Fibroblast of lung (primary cell): ENCODE results near the gene SGCD. TPM values are rescaled to one million over a fixed set of nuclear protein-coding genes. Genes with fewer than 3 reads are reported as not detected.

Experiments used
- DNase-seq, 2 donors: peaks; one replicate each; pipeline versions ENCODE4 v3.0.0 to v3.0.0-alpha.2; 2010; ENCODE audit warnings: low read depth in 2 of 2
- H2AFZ ChIP-seq: 2 replicates; pipeline ENCODE4 v1.5.1; 2012; ENCODE audit warnings: low read length, control low read depth, inconsistent platforms
- H3K27ac ChIP-seq: 2 replicates; pipeline ENCODE4 v1.5.1; 2011; ENCODE audit warnings: low read length, control low read depth; ENCODE audit not compliant: insufficient read depth
- H3K27me3 ChIP-seq: 2 replicates; pipeline ENCODE4 v1.5.1; 2011; ENCODE audit warnings: mild to moderate bottlenecking, low read length; ENCODE audit not compliant: control insufficient read depth, insufficient read depth
- H3K36me3 ChIP-seq: 2 replicates; pipeline ENCODE4 v1.5.1; 2011; ENCODE audit warnings: low read length; ENCODE audit not compliant: control insufficient read depth, insufficient read depth
- H3K4me1 ChIP-seq: 2 replicates; pipeline ENCODE4 v1.5.1; 2011; ENCODE audit warnings: low read length; ENCODE audit not compliant: control insufficient read depth, insufficient read depth; ENCODE audit errors: extremely low read depth
- H3K4me2 ChIP-seq: 2 replicates; pipeline ENCODE4 v1.5.1; 2011; ENCODE audit warnings: low read length, control low read depth; ENCODE audit not compliant: insufficient read depth; ENCODE audit errors: extremely low read depth
- H3K4me3 ChIP-seq, 4 experiments: fragments of 200-600 bp in 1 of 4; sonication (generic) in 1 of 4; replicated peaks in 1 of 4; 2 replicates each; pipeline ENCODE4 v1.5.1; 2011 to 2016; ENCODE audit warnings: low read length in 4 of 4, low read depth in 3 of 4, mild to moderate bottlenecking in 3 of 4, control low read depth in 2 of 4, inconsistent platforms in 1 of 4, mixed read lengths in 1 of 4; ENCODE audit not compliant: insufficient read depth in 1 of 4; ENCODE audit errors: control extremely low read depth in 1 of 4
- H3K79me2 ChIP-seq: 2 replicates; pipeline ENCODE4 v1.5.1; 2012; ENCODE audit warnings: mild to moderate bottlenecking, low read length, inconsistent platforms; ENCODE audit not compliant: control insufficient read depth, insufficient read depth
- H3K9ac ChIP-seq: 2 replicates; pipeline ENCODE4 v1.5.1; 2011; ENCODE audit warnings: mild to moderate bottlenecking, low read length, control low read depth; ENCODE audit not compliant: insufficient read depth
- H3K9me3 ChIP-seq: 2 replicates; pipeline ENCODE4 v1.5.1; 2012; ENCODE audit warnings: low read depth, low read length; ENCODE audit not compliant: control insufficient read depth, insufficient read depth
- H4K20me1 ChIP-seq: 2 replicates; pipeline ENCODE4 v1.5.1; 2011; ENCODE audit warnings: low read length; ENCODE audit not compliant: control insufficient read depth, insufficient read depth; ENCODE audit errors: extremely low read depth
- CTCF ChIP-seq, 2 donors: IDR thresholded peaks in 1 of 2; conservative IDR thresholded peaks in 1 of 2; 1 replicate in 1 of 2; 2 replicates in 1 of 2; pipeline ENCODE4 v1.5.1; 2011 to 2012; ENCODE audit warnings: low read length in 2 of 2, control low read depth in 1 of 2, inconsistent platforms in 1 of 2, low read depth in 1 of 2, mild to moderate bottlenecking in 1 of 2
- EZH2 ChIP-seq: IDR thresholded peaks from 2 replicates; pipeline ENCODE4 v1.5.1; 2012; ENCODE audit warnings: low read length, control low read depth, mild to moderate bottlenecking; ENCODE audit errors: missing control alignments
- polyA plus RNA-seq, 2 donors: library from polyadenylated mRNA; depleted of rRNA in 1 of 2; stranded (reverse) in 1 of 2; unstranded in 1 of 2; fragments of >200 nt; gene quantifications; 2 replicates each; pipeline ENCODE4 v1.2.1, GENCODE V29; 2011 to 2012; ENCODE audit warnings: missing spikeins in 1 of 2
- total RNA-seq: library from RNA; depleted of rRNA; stranded (reverse); fragments of >200 nt; gene quantifications from 2 replicates; pipeline ENCODE4 v1.2.1, GENCODE V29; 2014

Gene SGCD
- total and polyA plus RNA-seq, 2 donors (not counting 1 experiment from before 2014, with no cell fraction given): 13.3 to 67.5 TPM

GRCh38 chr5:156522651-156523529 lies 195.9 kb downstream of the SGCD start:
- no peak overlapping the region for H3K4me2 ChIP-seq
- no peaks in the 10 kb centered on the region for H3K4me1 ChIP-seq
- no peak for DNase-seq
- no peaks in the 10 kb centered on the region for H4K20me1 ChIP-seq
- no peak overlapping the region for H3K27ac ChIP-seq
- no peak overlapping the region for H2AFZ ChIP-seq
- no peak overlapping the region for H3K9ac ChIP-seq
- no peak overlapping the region for H3K4me3 ChIP-seq
- TF ChIP-seq CTCF (conservative IDR thresholded peaks at IDR 0.05 in 1 of 2, IDR thresholded peaks at IDR 0.05 in 1 of 2; ENCODE audit: low read depth in 1 of 2, low read length in 2 of 2) (no peak), EZH2 (no peak)
- H3K9me3 ChIP-seq: no peaks in the 10 kb centered on the region
- H3K79me2 ChIP-seq: no peaks in the 10 kb centered on the region
- H3K36me3 ChIP-seq: no peaks in the 10 kb centered on the region
- H3K27me3 ChIP-seq: no peaks in the 10 kb centered on the region

GRCh38 chr5:156523607-156524006 lies 196.6 kb downstream of the SGCD start:
- Histone ChIP-seq H3K27ac (no peak overlapping the region), H3K4me1 (no peaks in the 10 kb centered on the region), H3K4me2 (no peak overlapping the region), H3K9me3 (no peaks in the 10 kb centered on the region), H3K27me3 (no peaks in the 10 kb centered on the region), H3K9ac (no peak overlapping the region), H3K79me2 (no peaks in the 10 kb centered on the region), H4K20me1 (no peaks in the 10 kb centered on the region), H2AFZ (no peak overlapping the region), H3K36me3 (no peaks in the 10 kb centered on the region), H3K4me3 (no peak overlapping the region)
- TF ChIP-seq EZH2: no peak
- no peak for TF ChIP-seq CTCF (conservative IDR thresholded peaks at IDR 0.05 in 1 of 2, IDR thresholded peaks at IDR 0.05 in 1 of 2; ENCODE audit: low read depth in 1 of 2, low read length in 2 of 2)
- DNase-seq: no peak

GRCh38 chr5:156526081-156526925 lies 199.3 kb downstream of the SGCD start:
- Histone ChIP-seq H3K4me3 (no peak overlapping the region), H3K36me3 (no peaks in the 10 kb centered on the region), H3K9me3 (no peaks in the 10 kb centered on the region), H3K27ac (no peak overlapping the region), H4K20me1 (no peaks in the 10 kb centered on the region), H3K9ac (no peak overlapping the region), H2AFZ (no peak overlapping the region), H3K4me2 (no peak overlapping the region), H3K27me3 (no peaks in the 10 kb centered on the region), H3K4me1 (no peaks in the 10 kb centered on the region), H3K79me2 (no peaks in the 10 kb centered on the region)
- no peak for TF ChIP-seq EZH2
- TF ChIP-seq CTCF (conservative IDR thresholded peaks at IDR 0.05 in 1 of 2, IDR thresholded peaks at IDR 0.05 in 1 of 2; ENCODE audit: low read depth in 1 of 2, low read length in 2 of 2): no peak
- peak in 1 of 2 donors; percentile 66 for DNase-seq
